ENCODE measurements around the gene PTHLH.

PTHLH gene

GRCh38 chr12:27972721-27973120 lies at the start of gene PTHLH:
Gene PTHLH, minus strand, starts transcription at chr12:27972733. Its CDS starts 3,239 bp downstream, at chr12:27969494.
- Histone ChIP-seq H3K27me3 (ENCODE audit: control insufficient read depth in 2 of 2, insufficient read depth in 2 of 2, low read length in 2 of 2) (peaks cover 50 to 56% of the 10 kb centered on the region in 2 donors), H3K36me3 (ENCODE audit: control insufficient read depth in 2 of 2, insufficient read depth in 2 of 2, low read length in 2 of 2) (no peaks in the 10 kb centered on the region), H3K27ac (ENCODE audit: low read depth in 2 of 2, low read length in 2 of 2) (no peak within 1 kb of the TSS), H3K9ac (ENCODE audit: low read depth in 1 of 2, low read length in 2 of 2) (no peak within 1 kb of the TSS), H3K9me3 (ENCODE audit: control insufficient read depth in 2 of 2, low read length in 2 of 2) (no peaks in the 10 kb centered on the region), H3K4me1 (ENCODE audit: control insufficient read depth in 2 of 2, insufficient read depth in 2 of 2, low read length in 2 of 2) (peaks cover 6 to 19% of the 10 kb centered on the region in 2 donors), H3K4me3 (ENCODE audit: low read length in 2 of 2) (no peak within 1 kb of the TSS)

- Histone ChIP-seq H3K9me3 (ENCODE audit: control insufficient read depth in 2 of 2, low read length in 2 of 2) (no peaks in the 10 kb centered on the region), H3K27me3 (ENCODE audit: control insufficient read depth in 2 of 2, insufficient read depth in 2 of 2, low read length in 2 of 2) (no peaks in the 10 kb centered on the region), H3K36me3 (ENCODE audit: control insufficient read depth in 2 of 2, insufficient read depth in 2 of 2, low read length in 2 of 2) (no peaks in the 10 kb centered on the region), H3K9ac (ENCODE audit: low read depth in 1 of 2, low read length in 2 of 2) (no peak overlapping the region), H3K4me1 (ENCODE audit: control insufficient read depth in 2 of 2, insufficient read depth in 2 of 2, low read length in 2 of 2) (no peaks in the 10 kb centered on the region), H3K4me3 (ENCODE audit: low read length in 2 of 2) (no peak overlapping the region), H3K27ac (ENCODE audit: low read depth in 2 of 2, low read length in 2 of 2) (no peak overlapping the region)
Observed at GRCh38 chr12:28021704-28022103, 49.2 kb upstream of the PTHLH start.

- H3K4me1 ChIP-seq (ENCODE audit: control insufficient read depth in 2 of 2, insufficient read depth in 2 of 2, low read length in 2 of 2): no peaks in the 10 kb centered on the region
- no peak overlapping the region for H3K4me3 ChIP-seq (ENCODE audit: low read length in 2 of 2)
- no peaks in the 10 kb centered on the region for H3K36me3 ChIP-seq (ENCODE audit: control insufficient read depth in 2 of 2, insufficient read depth in 2 of 2, low read length in 2 of 2)
- no peaks in the 10 kb centered on the region for H3K9me3 ChIP-seq (ENCODE audit: control insufficient read depth in 2 of 2, low read length in 2 of 2)
- no peaks in the 10 kb centered on the region for H3K27me3 ChIP-seq (ENCODE audit: control insufficient read depth in 2 of 2, insufficient read depth in 2 of 2, low read length in 2 of 2)
- no peak overlapping the region for H3K9ac ChIP-seq (ENCODE audit: low read depth in 1 of 2, low read length in 2 of 2)
- no peak overlapping the region for H3K27ac ChIP-seq (ENCODE audit: low read depth in 2 of 2, low read length in 2 of 2)
Observed at GRCh38 chr12:28017873-28018255, 45.3 kb upstream of the PTHLH start.

- no peak overlapping the region for H3K9ac ChIP-seq (ENCODE audit: low read depth in 1 of 2, low read length in 2 of 2)
- no peak overlapping the region for H3K4me3 ChIP-seq (ENCODE audit: low read length in 2 of 2)
- H3K27me3 ChIP-seq (ENCODE audit: control insufficient read depth in 2 of 2, insufficient read depth in 2 of 2, low read length in 2 of 2): no peaks in the 10 kb centered on the region
- no peak overlapping the region for H3K27ac ChIP-seq (ENCODE audit: low read depth in 2 of 2, low read length in 2 of 2)
- no peaks in the 10 kb centered on the region for H3K36me3 ChIP-seq (ENCODE audit: control insufficient read depth in 2 of 2, insufficient read depth in 2 of 2, low read length in 2 of 2)
- no peaks in the 10 kb centered on the region for H3K4me1 ChIP-seq (ENCODE audit: control insufficient read depth in 2 of 2, insufficient read depth in 2 of 2, low read length in 2 of 2)
- H3K9me3 ChIP-seq (ENCODE audit: control insufficient read depth in 2 of 2, low read length in 2 of 2): no peaks in the 10 kb centered on the region
Observed at GRCh38 chr12:28017126-28017872, 44.8 kb upstream of the PTHLH start.

GRCh38 chr12:28015165-28015564 lies 42.6 kb upstream of the PTHLH start:
- no peak overlapping the region for H3K9ac ChIP-seq (ENCODE audit: low read depth in 1 of 2, low read length in 2 of 2)
- H3K36me3 ChIP-seq (ENCODE audit: control insufficient read depth in 2 of 2, insufficient read depth in 2 of 2, low read length in 2 of 2): no peaks in the 10 kb centered on the region
- H3K9me3 ChIP-seq (ENCODE audit: control insufficient read depth in 2 of 2, low read length in 2 of 2): no peaks in the 10 kb centered on the region
- no peaks in the 10 kb centered on the region for H3K4me1 ChIP-seq (ENCODE audit: control insufficient read depth in 2 of 2, insufficient read depth in 2 of 2, low read length in 2 of 2)
- H3K27ac ChIP-seq (ENCODE audit: low read depth in 2 of 2, low read length in 2 of 2): no peak overlapping the region
- no peak overlapping the region for H3K4me3 ChIP-seq (ENCODE audit: low read length in 2 of 2)
- no peaks in the 10 kb centered on the region for H3K27me3 ChIP-seq (ENCODE audit: control insufficient read depth in 2 of 2, insufficient read depth in 2 of 2, low read length in 2 of 2)

GRCh38 chr12:28014196-28014595 lies 41.7 kb upstream of the PTHLH start:
- H3K27ac ChIP-seq (ENCODE audit: low read depth in 2 of 2, low read length in 2 of 2): no peak overlapping the region
- no peaks in the 10 kb centered on the region for H3K4me1 ChIP-seq (ENCODE audit: control insufficient read depth in 2 of 2, insufficient read depth in 2 of 2, low read length in 2 of 2)
- no peak overlapping the region for H3K4me3 ChIP-seq (ENCODE audit: low read length in 2 of 2)
- no peaks in the 10 kb centered on the region for H3K36me3 ChIP-seq (ENCODE audit: control insufficient read depth in 2 of 2, insufficient read depth in 2 of 2, low read length in 2 of 2)
- H3K9ac ChIP-seq (ENCODE audit: low read depth in 1 of 2, low read length in 2 of 2): no peak overlapping the region
- no peaks in the 10 kb centered on the region for H3K9me3 ChIP-seq (ENCODE audit: control insufficient read depth in 2 of 2, low read length in 2 of 2)
- H3K27me3 ChIP-seq (ENCODE audit: control insufficient read depth in 2 of 2, insufficient read depth in 2 of 2, low read length in 2 of 2): no peaks in the 10 kb centered on the region

- Histone ChIP-seq H3K4me1 (ENCODE audit: control insufficient read depth in 2 of 2, insufficient read depth in 2 of 2, low read length in 2 of 2) (no peaks in the 10 kb centered on the region), H3K36me3 (ENCODE audit: control insufficient read depth in 2 of 2, insufficient read depth in 2 of 2, low read length in 2 of 2) (no peaks in the 10 kb centered on the region), H3K9ac (ENCODE audit: low read depth in 1 of 2, low read length in 2 of 2) (no peak overlapping the region), H3K4me3 (ENCODE audit: low read length in 2 of 2) (no peak overlapping the region), H3K9me3 (ENCODE audit: control insufficient read depth in 2 of 2, low read length in 2 of 2) (no peaks in the 10 kb centered on the region), H3K27me3 (ENCODE audit: control insufficient read depth in 2 of 2, insufficient read depth in 2 of 2, low read length in 2 of 2) (no peaks in the 10 kb centered on the region), H3K27ac (ENCODE audit: low read depth in 2 of 2, low read length in 2 of 2) (no peak overlapping the region)
Observed at GRCh38 chr12:28012333-28012918, 39.9 kb upstream of the PTHLH start.

GRCh38 chr12:28010036-28010435 lies 37.5 kb upstream of the PTHLH start:
- Histone ChIP-seq H3K9ac (ENCODE audit: low read depth in 1 of 2, low read length in 2 of 2) (no peak overlapping the region), H3K27me3 (ENCODE audit: control insufficient read depth in 2 of 2, insufficient read depth in 2 of 2, low read length in 2 of 2) (no peaks in the 10 kb centered on the region), H3K27ac (ENCODE audit: low read depth in 2 of 2, low read length in 2 of 2) (no peak overlapping the region), H3K4me3 (ENCODE audit: low read length in 2 of 2) (no peak overlapping the region), H3K9me3 (ENCODE audit: control insufficient read depth in 2 of 2, low read length in 2 of 2) (no peaks in the 10 kb centered on the region), H3K4me1 (ENCODE audit: control insufficient read depth in 2 of 2, insufficient read depth in 2 of 2, low read length in 2 of 2) (no peaks in the 10 kb centered on the region), H3K36me3 (ENCODE audit: control insufficient read depth in 2 of 2, insufficient read depth in 2 of 2, low read length in 2 of 2) (no peaks in the 10 kb centered on the region)

GRCh38 chr12:27999970-28000369 lies 27.4 kb upstream of the PTHLH start:
- H3K9ac ChIP-seq (ENCODE audit: low read depth in 1 of 2, low read length in 2 of 2): no peak overlapping the region
- no peaks in the 10 kb centered on the region for H3K4me1 ChIP-seq (ENCODE audit: control insufficient read depth in 2 of 2, insufficient read depth in 2 of 2, low read length in 2 of 2)
- H3K36me3 ChIP-seq (ENCODE audit: control insufficient read depth in 2 of 2, insufficient read depth in 2 of 2, low read length in 2 of 2): no peaks in the 10 kb centered on the region
- no peak overlapping the region for H3K27ac ChIP-seq (ENCODE audit: low read depth in 2 of 2, low read length in 2 of 2)
- H3K9me3 ChIP-seq (ENCODE audit: control insufficient read depth in 2 of 2, low read length in 2 of 2): no peaks in the 10 kb centered on the region
- H3K27me3 ChIP-seq (ENCODE audit: control insufficient read depth in 2 of 2, insufficient read depth in 2 of 2, low read length in 2 of 2): no peaks in the 10 kb centered on the region
- no peak overlapping the region for H3K4me3 ChIP-seq (ENCODE audit: low read length in 2 of 2)

- H3K9ac ChIP-seq (ENCODE audit: low read depth in 1 of 2, low read length in 2 of 2): no peak overlapping the region
- no peak overlapping the region for H3K27ac ChIP-seq (ENCODE audit: low read depth in 2 of 2, low read length in 2 of 2)
- no peak overlapping the region for H3K4me3 ChIP-seq (ENCODE audit: low read length in 2 of 2)
Observed at GRCh38 chr12:27999521-27999920, 27.0 kb upstream of the PTHLH start.

More at GRCh38 chr12:27999521-27999920, 27.0 kb upstream of the PTHLH start:
- Histone ChIP-seq H3K36me3 (ENCODE audit: control insufficient read depth in 2 of 2, insufficient read depth in 2 of 2, low read length in 2 of 2) (no peaks in the 10 kb centered on the region), H3K27me3 (ENCODE audit: control insufficient read depth in 2 of 2, insufficient read depth in 2 of 2, low read length in 2 of 2) (no peaks in the 10 kb centered on the region), H3K9me3 (ENCODE audit: control insufficient read depth in 2 of 2, low read length in 2 of 2) (no peaks in the 10 kb centered on the region), H3K4me1 (ENCODE audit: control insufficient read depth in 2 of 2, insufficient read depth in 2 of 2, low read length in 2 of 2) (no peaks in the 10 kb centered on the region)

Data from mucosa of rectum (tissue), 2 donors.